A549 treated with Hydrocortisone at 1 μM for 4 hours (cell line): Measurements from ENCODE around the gene STX4. TPM values are rescaled to one million over a fixed set of nuclear protein-coding genes. Genes with fewer than 3 reads are reported as not detected.

Source experiments
- total RNA-seq: library from RNA; stranded (reverse); fragments of 200-300 nt; extraction: Qiagen RNA extraction; gene quantifications from 5 replicates; pipeline ENCODE4 v1.2.3, GENCODE V29; 2022

STX4 gene
- total RNA-seq = 56.8 to 66.1 TPM (median 64.4 TPM) in 5 replicates

GRCh38 chr16:31032736-31033708, at the start of gene STX4:
Gene STX4 (plus strand): TSS chr16:31033558. CDS start chr16:31033806, 248 bp downstream.

DNA sequence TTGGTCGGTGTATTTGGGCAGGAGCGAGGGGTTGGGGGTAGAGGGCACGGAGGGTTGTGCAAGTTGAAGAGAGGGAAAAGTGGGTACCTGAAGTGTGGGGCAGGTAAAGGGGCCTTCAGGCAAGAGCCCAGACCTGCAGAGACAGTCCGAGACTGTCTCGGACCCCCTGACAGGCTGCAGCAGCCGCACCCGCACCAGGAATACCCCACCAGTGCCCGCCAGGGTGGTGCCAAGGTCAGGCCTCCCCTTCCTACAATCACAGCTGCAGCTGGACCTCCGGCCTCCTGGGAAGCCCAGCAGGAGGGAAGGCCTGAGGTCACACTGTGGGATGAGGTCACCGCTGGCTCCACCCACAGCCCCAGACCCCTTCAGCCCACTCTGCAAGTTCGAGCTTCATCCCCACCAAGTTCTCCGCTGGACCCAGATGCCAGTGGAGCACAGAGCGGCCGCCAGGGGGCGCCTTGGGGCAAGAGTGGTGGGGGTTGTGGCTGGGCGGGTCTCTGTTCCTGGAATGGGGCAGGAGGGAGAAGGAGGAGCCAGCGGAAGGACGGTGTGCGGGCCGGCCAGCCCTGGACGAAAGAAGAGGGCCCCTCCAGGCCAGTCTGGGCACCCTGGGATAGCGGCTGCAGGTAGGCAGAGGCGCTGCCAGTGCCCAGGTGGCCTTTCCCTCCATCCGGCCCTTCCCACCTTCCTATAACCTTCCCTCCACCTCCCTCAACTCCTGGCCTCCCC, 48.5 kb upstream of the STX4 start, which contains the start of gene HSD3B7:
TSS of gene HSD3B7 (plus strand) at position 539 of the 732 bp plus-strand sequence. CDS start 452 bp downstream, outside the sequence.

GRCh38 chr16:31010585-31011325, 22.6 kb upstream of the STX4 start, which contains the start of gene STX1B:
Gene STX1B (minus strand): TSS chr16:31010638. CDS start chr16:31010396, 242 bp downstream.

GRCh38 chr16:31073970-31074813, 40.8 kb downstream of the STX4 start, which contains the start of the genes ZNF646 and ZNF668:
Gene ZNF646 (plus strand): TSS chr16:31074422. CDS start chr16:31076325, 1,903 bp downstream.
Gene ZNF668 (minus strand): TSS chr16:31074240. CDS start chr16:31064459, 9,781 bp downstream.

GRCh38 chr16:31088459-31089183, 55.3 kb downstream of the STX4 start, which contains the start of gene PRSS53:
Gene PRSS53 (minus strand): TSS chr16:31088943. CDS start chr16:31088809, 134 bp downstream.

Other genes with a start within 250 kb of the STX4 start
- gene ZNF629, start 246.4 kb upstream of the STX4 start, total RNA-seq = 16.2 to 21.3 TPM (median 17.3 TPM) in 5 replicates
- gene BCL7C, start 139.5 kb upstream of the STX4 start, total RNA-seq = 23.6 to 42.5 TPM (median 40.9 TPM) in 5 replicates
- gene CTF1, start 136.9 kb upstream of the STX4 start, total RNA-seq = 0.16 to 0.32 TPM (median 0.18 TPM) in 5 replicates
- gene FBXL19, start 110.0 kb upstream of the STX4 start, total RNA-seq = 14.1 to 19.7 TPM (median 18.0 TPM) in 5 replicates
- gene ORAI3, start 84.5 kb upstream of the STX4 start, total RNA-seq = 9.0 to 14.5 TPM (median 12.1 TPM) in 5 replicates
- gene SETD1A, start 75.8 kb upstream of the STX4 start, total RNA-seq = 17.7 to 19.7 TPM (median 18.3 TPM) in 5 replicates
- gene HSD3B7, start 48.4 kb upstream of the STX4 start, total RNA-seq = 13.6 to 15.9 TPM (median 13.9 TPM) in 5 replicates
- gene STX1B, start 22.9 kb upstream of the STX4 start, total RNA-seq = 1.4 to 2.1 TPM (median 1.6 TPM) in 5 replicates
- gene ZNF668, start 40.7 kb downstream of the STX4 start, total RNA-seq = 13.3 to 19.8 TPM (median 14.5 TPM) in 5 replicates
- 9.1 to 11.4 TPM (median 10.2 TPM) in 5 replicates for gene ZNF646, start 40.9 kb downstream of the STX4 start, total RNA-seq
- 1.0 to 2.5 TPM (median 1.6 TPM) in 5 replicates for gene PRSS53, start 55.4 kb downstream of the STX4 start, total RNA-seq
- 98.3 to 147 TPM (median 140 TPM) in 5 replicates for gene VKORC1, start 61.2 kb downstream of the STX4 start, total RNA-seq
- gene BCKDK, start 74.8 kb downstream of the STX4 start, total RNA-seq = 46.0 to 56.1 TPM (median 52.2 TPM) in 5 replicates
- 45.0 to 51.2 TPM (median 48.2 TPM) in 5 replicates for gene KAT8, start 84.1 kb downstream of the STX4 start, total RNA-seq
- 0.83 to 1.4 TPM (median 1.2 TPM) in 5 replicates for gene PRSS8, start 102.2 kb downstream of the STX4 start, total RNA-seq
- 0.84 to 1.9 TPM (median 1.1 TPM) in 5 replicates for gene PRSS36, start 116.5 kb downstream of the STX4 start, total RNA-seq
- 505 to 637 TPM (median 514 TPM) in 5 replicates for gene FUS, start 146.6 kb downstream of the STX4 start, total RNA-seq
- 23.8 to 40.1 TPM (median 36.2 TPM) in 5 replicates for gene PYCARD, start 169.2 kb downstream of the STX4 start, total RNA-seq
- gene TRIM72, start 180.6 kb downstream of the STX4 start, total RNA-seq = 0.01 to 0.10 TPM (median 0.05 TPM) in 5 replicates
- gene PYDC1, start 183.6 kb downstream of the STX4 start, total RNA-seq = not detected in 5 replicates
- gene ITGAM, start 226.4 kb downstream of the STX4 start, total RNA-seq = 1.1 to 1.9 TPM (median 1.7 TPM) in 5 replicates